ENCODE data around the gene TRMT6.

The TRMT6 gene

GRCh38 chr20:5950271-5951031 is at the start of gene TRMT6, which contains the start of gene MCM8:
TSS of gene TRMT6 (minus strand) at chr20:5950533. CDS start at chr20:5950405, 128 bp downstream.
TSS of gene MCM8 (plus strand) at chr20:5950652. CDS start at chr20:5952016, 1,364 bp downstream.
- peak; percentile 96 for DNase-seq

GRCh38 chr20:5999783-6000182 is 49.5 kb upstream of the TRMT6 start:
- DNase-seq, result no peak

GRCh38 chr20:5996765-5997164 is 46.4 kb upstream of the TRMT6 start:
- DNase-seq, result no peak

- DNase-seq, result no peak
Measured at GRCh38 chr20:5991623-5992441, 41.5 kb upstream of the TRMT6 start.

GRCh38 chr20:5990946-5991345 is 40.6 kb upstream of the TRMT6 start:
- DNase-seq, result no peak

- no peak for DNase-seq
Measured at GRCh38 chr20:5989539-5989938, 39.2 kb upstream of the TRMT6 start.

- no peak for DNase-seq
Measured at GRCh38 chr20:5987383-5987782, 37.0 kb upstream of the TRMT6 start.

GRCh38 chr20:5980720-5981538 is 30.6 kb upstream of the TRMT6 start:
- no peak for DNase-seq

- no peak for DNase-seq
Measured at GRCh38 chr20:5979801-5980200, 29.5 kb upstream of the TRMT6 start.

GRCh38 chr20:5977975-5978374 is 27.6 kb upstream of the TRMT6 start:
- no peak for DNase-seq

- DNase-seq, result no peak
Measured at GRCh38 chr20:5977223-5977622, 26.9 kb upstream of the TRMT6 start.

- no peak for DNase-seq
Measured at GRCh38 chr20:5975778-5976177, 25.4 kb upstream of the TRMT6 start.

GRCh38 chr20:5974531-5974930 is 24.2 kb upstream of the TRMT6 start:
- DNase-seq, result no peak

GRCh38 chr20:5973971-5974370 is 23.6 kb upstream of the TRMT6 start:
- no peak for DNase-seq

- DNase-seq, result no peak
Measured at GRCh38 chr20:5973172-5973571, 22.8 kb upstream of the TRMT6 start.

GRCh38 chr20:5971203-5971602 is 20.9 kb upstream of the TRMT6 start:
- no peak for DNase-seq

- no peak for DNase-seq
Measured at GRCh38 chr20:5970381-5970780, 20.0 kb upstream of the TRMT6 start.

- DNase-seq, result no peak
Measured at GRCh38 chr20:5969940-5970339, 19.6 kb upstream of the TRMT6 start.

- DNase-seq, result no peak
Measured at GRCh38 chr20:5969348-5969935, 19.1 kb upstream of the TRMT6 start.

GRCh38 chr20:5968462-5968861 is 18.1 kb upstream of the TRMT6 start:
- DNase-seq, result no peak

- DNase-seq, result no peak
Measured at GRCh38 chr20:5967469-5967868, 17.1 kb upstream of the TRMT6 start.

GRCh38 chr20:5949943-5950270 is 426 bp downstream of the TRMT6 start:
- DNase-seq, result no peak

- DNase-seq, result peak; percentile 53
Measured at GRCh38 chr20:5947276-5947675, 3.1 kb downstream of the TRMT6 start.
